22Rv1 (cell line): ENCODE data around the gene CETN1.

Source experiments
- CTCF ChIP-seq: fragments of 450-650 bp; IDR thresholded peaks from 2 replicates; pipeline ENCODE4 v1.5.1; 2017; ENCODE audit warnings: mild to moderate bottlenecking
- ZFX ChIP-seq: fragments of 450-650 bp; IDR thresholded peaks from 2 replicates; pipeline ENCODE4 v1.6.1; 2017; ENCODE audit warnings: antibody characterized with exemption, borderline replicate concordance

- no peak for TF ChIP-seq CTCF
- TF ChIP-seq ZFX: no peak
Observed at GRCh38 chr18:612156-612555, 32.0 kb downstream of the CETN1 start.
